ENCODE measurements around the gene CHURC1.

CHURC1 gene

DNA sequence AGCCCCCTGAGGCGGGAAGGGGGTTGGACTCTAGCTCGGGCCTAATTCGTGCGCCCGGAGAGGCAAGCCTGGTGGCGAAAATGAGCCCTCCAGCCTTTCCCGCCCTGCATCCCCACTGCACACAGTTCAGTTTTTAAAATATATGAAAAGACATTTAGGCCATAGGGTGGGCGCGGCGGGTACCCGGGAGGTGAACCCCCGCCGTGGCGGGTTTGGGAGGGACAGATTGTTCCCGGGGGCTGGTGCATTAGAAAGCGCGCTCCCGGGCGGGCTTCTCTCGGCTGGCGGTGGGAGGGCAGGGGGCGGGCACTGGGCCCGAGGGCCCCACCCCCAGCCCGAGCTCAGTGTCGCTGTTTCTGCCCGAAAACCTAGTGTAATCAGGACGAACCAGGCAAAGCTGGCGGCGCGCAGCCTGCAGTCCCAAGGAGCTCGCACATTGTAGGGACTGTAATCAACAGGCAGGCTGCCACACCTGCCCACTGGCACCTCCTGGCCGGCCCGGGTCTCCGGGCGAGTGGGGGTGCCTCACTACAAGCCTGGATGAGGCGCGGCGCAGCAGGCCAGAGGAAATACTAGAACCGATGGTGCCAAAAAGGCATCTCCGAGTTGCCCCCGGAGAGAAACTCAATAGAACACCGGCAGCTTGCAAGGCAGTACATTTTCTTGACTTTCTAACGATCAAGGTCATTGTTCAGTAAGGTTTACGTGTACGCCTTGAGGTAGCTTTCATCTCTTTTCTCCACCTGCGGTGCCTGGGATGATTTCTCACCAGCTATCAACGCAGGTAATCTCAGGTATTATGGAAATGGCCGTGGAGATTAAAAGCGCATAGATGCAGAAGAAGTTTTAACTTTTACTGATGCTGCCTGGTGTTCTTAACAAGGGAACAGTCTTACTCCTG, 33.8 kb upstream of the CHURC1 start:
- DNase-seq (ENCODE audit: low read depth), result peak; percentile 23
- peak overlapping the region; percentile 44 for H3K4me3 ChIP-seq (ENCODE audit: low read depth, low read length)
- TF ChIP-seq, protein P1, sequence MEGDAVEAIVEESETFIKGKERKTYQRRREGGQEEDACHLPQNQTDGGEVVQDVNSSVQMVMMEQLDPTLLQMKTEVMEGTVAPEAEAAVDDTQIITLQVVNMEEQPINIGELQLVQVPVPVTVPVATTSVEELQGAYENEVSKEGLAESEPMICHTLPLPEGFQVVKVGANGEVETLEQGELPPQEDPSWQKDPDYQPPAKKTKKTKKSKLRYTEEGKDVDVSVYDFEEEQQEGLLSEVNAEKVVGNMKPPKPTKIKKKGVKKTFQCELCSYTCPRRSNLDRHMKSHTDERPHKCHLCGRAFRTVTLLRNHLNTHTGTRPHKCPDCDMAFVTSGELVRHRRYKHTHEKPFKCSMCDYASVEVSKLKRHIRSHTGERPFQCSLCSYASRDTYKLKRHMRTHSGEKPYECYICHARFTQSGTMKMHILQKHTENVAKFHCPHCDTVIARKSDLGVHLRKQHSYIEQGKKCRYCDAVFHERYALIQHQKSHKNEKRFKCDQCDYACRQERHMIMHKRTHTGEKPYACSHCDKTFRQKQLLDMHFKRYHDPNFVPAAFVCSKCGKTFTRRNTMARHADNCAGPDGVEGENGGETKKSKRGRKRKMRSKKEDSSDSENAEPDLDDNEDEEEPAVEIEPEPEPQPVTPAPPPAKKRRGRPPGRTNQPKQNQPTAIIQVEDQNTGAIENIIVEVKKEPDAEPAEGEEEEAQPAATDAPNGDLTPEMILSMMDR (IDR thresholded peaks at IDR 0.05; ENCODE audit: insufficient read depth, low read depth, low read length, missing control alignments), result no peak

DNA sequence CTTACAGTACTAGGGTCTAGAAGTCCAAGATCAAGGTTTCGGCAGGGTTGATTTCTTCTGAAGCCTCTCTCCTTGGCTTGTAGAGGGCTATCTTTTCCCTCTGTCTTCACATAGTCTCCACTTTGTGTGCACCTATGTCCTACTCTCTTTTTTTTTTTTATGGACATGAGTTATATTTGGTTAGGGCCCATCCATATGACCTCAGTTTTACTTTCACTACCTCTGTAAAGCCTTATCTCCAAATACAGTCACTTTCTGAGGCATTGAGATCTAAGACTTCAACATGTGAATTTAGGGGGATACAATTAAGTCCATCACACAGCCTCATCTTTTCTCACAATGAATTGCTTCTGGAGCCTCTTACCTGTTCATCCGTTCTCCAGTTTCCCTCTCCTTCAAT, 28.7 kb upstream of the CHURC1 start:
- H3K4me3 ChIP-seq (ENCODE audit: low read depth, low read length), result no peak overlapping the region
- TF ChIP-seq, protein P1 (IDR thresholded peaks at IDR 0.05; ENCODE audit: insufficient read depth, low read depth, low read length, missing control alignments), result no peak
- no peak for DNase-seq (ENCODE audit: low read depth)

DNA sequence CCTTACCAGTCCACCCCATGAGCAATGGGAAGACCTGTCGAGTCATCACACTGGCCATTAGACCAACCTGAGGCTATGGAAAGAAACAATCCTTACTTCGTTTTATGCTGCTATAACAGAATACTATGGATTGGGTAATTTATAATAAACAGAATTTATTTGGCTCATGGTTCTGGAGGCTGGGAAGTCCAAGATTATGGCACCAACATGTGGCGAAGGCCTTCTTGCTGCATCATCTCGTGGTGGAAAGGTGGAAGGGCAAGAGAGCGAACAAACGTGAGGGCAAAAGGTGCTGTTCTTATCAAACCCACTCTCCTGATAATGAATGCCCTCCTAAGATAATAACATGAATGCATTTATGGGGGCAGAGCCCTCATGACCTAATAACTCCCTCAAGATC, 24.9 kb upstream of the CHURC1 start:
- TF ChIP-seq, protein P1 (IDR thresholded peaks at IDR 0.05; ENCODE audit: insufficient read depth, low read depth, low read length, missing control alignments), result no peak
- no peak overlapping the region for H3K4me3 ChIP-seq (ENCODE audit: low read depth, low read length)
- no peak for DNase-seq (ENCODE audit: low read depth)

DNA sequence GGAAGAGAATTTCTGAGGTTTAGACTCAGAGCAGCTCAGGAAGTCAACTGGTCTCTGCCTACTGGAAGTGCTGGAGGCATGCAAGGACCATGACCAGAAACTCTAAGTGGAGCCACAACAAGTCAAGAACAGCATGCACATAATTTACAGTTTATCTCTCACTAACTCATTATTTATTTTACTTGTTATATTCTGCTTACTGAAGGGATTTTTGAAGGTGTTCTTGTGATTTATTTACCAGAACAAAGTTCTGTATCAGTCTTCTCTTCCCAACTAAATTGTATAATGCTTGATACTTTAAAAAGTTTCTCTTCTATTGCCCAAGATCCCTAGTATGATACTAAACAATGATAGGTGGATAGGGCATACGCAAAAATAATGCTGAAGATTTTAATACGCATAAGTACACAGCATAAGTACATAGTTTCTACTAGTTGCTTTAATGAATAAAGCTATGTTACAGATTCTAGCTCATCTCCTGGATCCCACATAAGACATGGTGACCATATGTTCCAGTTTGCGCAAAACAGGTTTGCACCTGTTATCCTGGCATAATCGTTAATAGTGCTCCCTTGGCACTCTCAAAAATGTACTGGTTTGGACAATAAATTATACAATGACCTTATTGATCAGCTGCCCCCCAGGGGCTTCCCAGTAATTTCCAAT, 22.9 kb upstream of the CHURC1 start:
- TF ChIP-seq, protein P1 (IDR thresholded peaks at IDR 0.05; ENCODE audit: insufficient read depth, low read depth, low read length, missing control alignments), result no peak
- H3K4me3 ChIP-seq (ENCODE audit: low read depth, low read length), result no peak overlapping the region
- no peak for DNase-seq (ENCODE audit: low read depth)

DNA sequence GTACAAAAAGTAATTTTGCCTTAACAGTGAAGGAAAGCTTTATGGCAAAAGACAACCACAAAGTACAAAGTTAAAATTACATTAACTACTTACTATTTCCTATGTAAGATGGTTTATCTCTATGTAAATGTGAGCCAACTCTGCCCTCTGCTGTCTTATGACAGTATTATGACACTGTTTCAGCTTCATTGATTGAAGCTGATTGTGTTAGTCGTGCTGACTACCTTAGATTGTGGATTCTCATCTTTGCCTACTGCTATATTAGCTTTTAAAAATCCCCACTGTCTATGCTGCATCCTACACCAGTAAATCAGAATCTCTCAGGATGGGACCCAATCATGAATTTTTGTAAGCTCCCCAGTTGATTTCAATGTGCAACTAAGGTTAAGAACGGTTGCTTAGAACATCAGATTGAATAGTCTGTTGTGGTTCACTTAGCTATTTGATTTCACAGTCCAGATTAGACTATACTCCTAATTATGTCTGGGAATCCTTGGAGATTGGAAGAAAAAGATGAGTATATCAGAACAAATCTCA, 22.3 kb upstream of the CHURC1 start:
- peak; percentile 69 for DNase-seq (ENCODE audit: low read depth)
- TF ChIP-seq, protein P1 (IDR thresholded peaks at IDR 0.05; ENCODE audit: insufficient read depth, low read depth, low read length, missing control alignments), result peak; percentile 38
- no peak overlapping the region for H3K4me3 ChIP-seq (ENCODE audit: low read depth, low read length)

DNA sequence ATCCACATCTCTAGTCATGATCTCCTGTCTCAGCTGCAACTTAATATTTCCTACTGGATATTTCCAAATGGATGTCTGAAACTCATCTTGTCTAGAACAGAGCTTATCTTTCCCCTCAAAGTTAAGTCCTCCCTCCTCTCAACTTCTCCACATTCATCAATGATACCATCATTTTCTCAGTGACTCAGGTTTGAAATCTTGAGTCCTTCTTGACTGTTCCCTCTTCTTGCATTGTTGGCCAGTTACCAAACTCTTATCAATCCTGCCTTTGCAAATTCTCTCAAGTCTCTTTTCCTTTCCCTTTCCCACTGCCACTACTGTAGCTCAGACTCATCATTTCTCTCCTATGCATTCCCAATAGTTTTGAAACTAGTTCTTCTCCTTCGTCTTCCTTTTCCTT, 14.3 kb upstream of the CHURC1 start:
- TF ChIP-seq, protein P1 (IDR thresholded peaks at IDR 0.05; ENCODE audit: insufficient read depth, low read depth, low read length, missing control alignments), result no peak
- no peak for DNase-seq (ENCODE audit: low read depth)
- H3K4me3 ChIP-seq (ENCODE audit: low read depth, low read length), result no peak overlapping the region

All from GM12865 (cell line).